ENCODE results near the gene AP2A2.

Gene AP2A2

DNA sequence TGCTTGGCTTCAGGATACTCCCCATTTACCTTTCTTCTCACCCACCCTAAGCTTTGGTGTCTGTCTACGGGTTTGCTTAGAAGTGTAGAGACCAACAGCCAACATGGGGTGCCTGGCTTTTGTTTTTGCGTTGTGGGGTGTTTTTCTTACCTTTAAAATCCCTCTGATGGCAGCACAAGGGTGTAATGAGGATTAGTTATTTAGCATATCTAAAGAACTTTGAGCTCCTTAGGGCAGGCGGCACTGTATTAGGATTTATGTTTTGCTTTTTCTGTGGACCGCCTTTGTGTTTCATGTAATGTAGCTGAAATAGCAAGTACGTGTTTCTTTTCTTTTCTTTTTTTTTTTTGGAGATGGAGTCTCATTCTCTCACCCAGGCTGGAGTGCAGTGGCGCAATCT, 8.9 kb downstream of the AP2A2 start:
- Histone ChIP-seq H3K79me2 (ENCODE audit: insufficient read depth, low read length) (peaks cover 95% of the 10 kb centered on the region), H4K20me1 (ENCODE audit: insufficient read depth, low read length, poor library complexity, severe bottlenecking) (peaks cover 54% of the 10 kb centered on the region), H3K4me3 (ENCODE audit: low read length, poor library complexity, severe bottlenecking) (no peak overlapping the region), H3K27me3 (ENCODE audit: insufficient read depth, low read length, poor library complexity, severe bottlenecking) (no peaks in the 10 kb centered on the region), H3K9me2 (replicated peaks; ENCODE audit: low read depth, low read length) (no peaks in the 10 kb centered on the region), H3K36me3 (ENCODE audit: insufficient read depth, low read length) (no peaks in the 10 kb centered on the region), H2AFZ (ENCODE audit: low read length) (no peak overlapping the region), H3K9ac (ENCODE audit: low read depth, low read length, poor library complexity, severe bottlenecking) (no peak overlapping the region), H3K9me3 (ENCODE audit: insufficient read depth, low read depth, low read length) (no peaks in the 10 kb centered on the region), H3F3A (ENCODE audit: low read depth) (peaks cover 4% of the 10 kb centered on the region), H3K4me1 (ENCODE audit: insufficient read depth, low read length, poor library complexity, severe bottlenecking) (peaks cover 60% of the 10 kb centered on the region), H3K4me2 (ENCODE audit: low read depth, low read length, poor library complexity, severe bottlenecking) (peak overlapping the region; percentile 4)
- TF ChIP-seq, protein P1, sequence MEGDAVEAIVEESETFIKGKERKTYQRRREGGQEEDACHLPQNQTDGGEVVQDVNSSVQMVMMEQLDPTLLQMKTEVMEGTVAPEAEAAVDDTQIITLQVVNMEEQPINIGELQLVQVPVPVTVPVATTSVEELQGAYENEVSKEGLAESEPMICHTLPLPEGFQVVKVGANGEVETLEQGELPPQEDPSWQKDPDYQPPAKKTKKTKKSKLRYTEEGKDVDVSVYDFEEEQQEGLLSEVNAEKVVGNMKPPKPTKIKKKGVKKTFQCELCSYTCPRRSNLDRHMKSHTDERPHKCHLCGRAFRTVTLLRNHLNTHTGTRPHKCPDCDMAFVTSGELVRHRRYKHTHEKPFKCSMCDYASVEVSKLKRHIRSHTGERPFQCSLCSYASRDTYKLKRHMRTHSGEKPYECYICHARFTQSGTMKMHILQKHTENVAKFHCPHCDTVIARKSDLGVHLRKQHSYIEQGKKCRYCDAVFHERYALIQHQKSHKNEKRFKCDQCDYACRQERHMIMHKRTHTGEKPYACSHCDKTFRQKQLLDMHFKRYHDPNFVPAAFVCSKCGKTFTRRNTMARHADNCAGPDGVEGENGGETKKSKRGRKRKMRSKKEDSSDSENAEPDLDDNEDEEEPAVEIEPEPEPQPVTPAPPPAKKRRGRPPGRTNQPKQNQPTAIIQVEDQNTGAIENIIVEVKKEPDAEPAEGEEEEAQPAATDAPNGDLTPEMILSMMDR (conservative IDR thresholded peaks at IDR 0.05; ENCODE audit: low read length) = no peak
- TF ChIP-seq EZH2phosphoT487 (IDR thresholded peaks at IDR 0.05; ENCODE audit: borderline replicate concordance) = no peak

GRCh38 chr11:936199-936598, 10.5 kb downstream of the AP2A2 start:
- peak overlapping the region; percentile 31 for H3K4me3 ChIP-seq (ENCODE audit: low read length, poor library complexity, severe bottlenecking)
- TF ChIP-seq, protein P1 (conservative IDR thresholded peaks at IDR 0.05; ENCODE audit: low read length) = no peak
- TF ChIP-seq EZH2phosphoT487 (IDR thresholded peaks at IDR 0.05; ENCODE audit: borderline replicate concordance) = no peak
- H2AFZ ChIP-seq (ENCODE audit: low read length) = no peak overlapping the region
- no peaks in the 10 kb centered on the region for H3K27me3 ChIP-seq (ENCODE audit: insufficient read depth, low read length, poor library complexity, severe bottlenecking)
- H3K36me3 ChIP-seq (ENCODE audit: insufficient read depth, low read length) = no peaks in the 10 kb centered on the region
- H3K79me2 ChIP-seq (ENCODE audit: insufficient read depth, low read length) = peaks cover 95% of the 10 kb centered on the region
- no peaks in the 10 kb centered on the region for H3K9me3 ChIP-seq (ENCODE audit: insufficient read depth, low read depth, low read length)
- no peak overlapping the region for H3K9ac ChIP-seq (ENCODE audit: low read depth, low read length, poor library complexity, severe bottlenecking)
- peaks cover 60% of the 10 kb centered on the region for H4K20me1 ChIP-seq (ENCODE audit: insufficient read depth, low read length, poor library complexity, severe bottlenecking)
- no peaks in the 10 kb centered on the region for H3K9me2 ChIP-seq (replicated peaks; ENCODE audit: low read depth, low read length)
- H3F3A ChIP-seq (ENCODE audit: low read depth) = peaks cover 1% of the 10 kb centered on the region
- H3K4me1 ChIP-seq (ENCODE audit: insufficient read depth, low read length, poor library complexity, severe bottlenecking) = peaks cover 64% of the 10 kb centered on the region
- H3K4me2 ChIP-seq (ENCODE audit: low read depth, low read length, poor library complexity, severe bottlenecking) = peak overlapping the region; percentile 48

GRCh38 chr11:937841-938261, 12.2 kb downstream of the AP2A2 start:
- Histone ChIP-seq H3K9me2 (replicated peaks; ENCODE audit: low read depth, low read length) (no peaks in the 10 kb centered on the region), H3K9me3 (ENCODE audit: insufficient read depth, low read depth, low read length) (no peaks in the 10 kb centered on the region), H4K20me1 (ENCODE audit: insufficient read depth, low read length, poor library complexity, severe bottlenecking) (peaks cover 66% of the 10 kb centered on the region), H3K27me3 (ENCODE audit: insufficient read depth, low read length, poor library complexity, severe bottlenecking) (no peaks in the 10 kb centered on the region), H3K36me3 (ENCODE audit: insufficient read depth, low read length) (peaks cover 3% of the 10 kb centered on the region; the same call in 1 of the 2 replicates), H3K4me3 (ENCODE audit: low read length, poor library complexity, severe bottlenecking) (no peak overlapping the region), H3K4me2 (ENCODE audit: low read depth, low read length, poor library complexity, severe bottlenecking) (peak overlapping the region; percentile 48), H3K9ac (ENCODE audit: low read depth, low read length, poor library complexity, severe bottlenecking) (no peak overlapping the region), H3K4me1 (ENCODE audit: insufficient read depth, low read length, poor library complexity, severe bottlenecking) (peaks cover 49% of the 10 kb centered on the region), H3F3A (ENCODE audit: low read depth) (no peaks in the 10 kb centered on the region), H2AFZ (ENCODE audit: low read length) (no peak overlapping the region), H3K79me2 (ENCODE audit: insufficient read depth, low read length) (peaks cover 99% of the 10 kb centered on the region)
- TF ChIP-seq, protein P1 (conservative IDR thresholded peaks at IDR 0.05; ENCODE audit: low read length) = no peak
- no peak for TF ChIP-seq EZH2phosphoT487 (IDR thresholded peaks at IDR 0.05; ENCODE audit: borderline replicate concordance)

Measured in Loucy (cell line).